ENCODE data around the gene IRF9. TPM values are rescaled to one million over a fixed set of nuclear protein-coding genes. Genes with fewer than 3 reads are reported as not detected.

Gene IRF9
- total RNA-seq, 2 donors from 2014 or later: 12.5 to 21.5 TPM

- Histone ChIP-seq H3K36me3 (replicated peaks in 1 of 2; ENCODE audit: insufficient read depth in 1 of 2, low read depth in 2 of 2) (peaks cover 6 to 22% of the 10 kb centered on the region in 2 donors), H3K27me3 (no peaks in the 10 kb centered on the region), H3K4me1 (peaks cover 9% of the 10 kb centered on the region), H3K27ac (no peak overlapping the region), H3K4me3 (no peak overlapping the region), H3K9me3 (no peaks in the 10 kb centered on the region)
- TF ChIP-seq CTCF (IDR thresholded peaks at IDR 0.05): no peak
- no peak for TF ChIP-seq POLR2A (IDR thresholded peaks at IDR 0.05)
- ATAC-seq (no peak), DNase-seq (peak in 1 of 4 donors; percentile 7)
- intact Hi-C loops (cut with DNase I): no loop called here
- WGBS, 2 donors: 92 to 93% methylated on average over 5 of the region's 5 CpGs
Measured at GRCh38 chr14:24207104-24207551, 46.1 kb downstream of the IRF9 start.

- WGBS, 2 donors: 100% methylated on average over 2 of the region's 2 CpGs
Measured at GRCh38 chr14:24207625-24208024, 46.6 kb downstream of the IRF9 start.

GRCh38 chr14:24211311-24211710 is 50.2 kb downstream of the IRF9 start:
- TF ChIP-seq CTCF (IDR thresholded peaks at IDR 0.05) (no peak), POLR2A (IDR thresholded peaks at IDR 0.05) (no peak)

More at GRCh38 chr14:24207625-24208024, 46.6 kb downstream of the IRF9 start:
- H3K4me3 ChIP-seq: no peak overlapping the region
- H3K27me3 ChIP-seq: no peaks in the 10 kb centered on the region
- peaks cover 14% of the 10 kb centered on the region for H3K4me1 ChIP-seq
- intact Hi-C loops (cut with DNase I): no loop called here
- H3K36me3 ChIP-seq (replicated peaks in 1 of 2; ENCODE audit: insufficient read depth in 1 of 2, low read depth in 2 of 2): peaks cover 6 to 22% of the 10 kb centered on the region in 2 donors
- no peaks in the 10 kb centered on the region for H3K9me3 ChIP-seq
- ATAC-seq: no peak
- DNase-seq: peak in 1 of 4 donors; percentile 7
- no peak for TF ChIP-seq POLR2A (IDR thresholded peaks at IDR 0.05)
- no peak for TF ChIP-seq CTCF (IDR thresholded peaks at IDR 0.05)
- no peak overlapping the region for H3K27ac ChIP-seq

GRCh38 chr14:24212924-24213865 is 52.1 kb downstream of the IRF9 start, which contains the start of gene CHMP4A:
Gene CHMP4A (minus strand): TSS chr14:24213488. CDS start chr14:24213439, 49 bp downstream.
- intact Hi-C loops (cut with DNase I): no loop called here
- Histone ChIP-seq H3K4me3 (peak within 1 kb of the TSS; percentile 39 to 60), H3K27me3 (no peaks in the 10 kb centered on the region), H3K4me1 (peaks cover 30% of the 10 kb centered on the region), H3K36me3 (replicated peaks in 1 of 2; ENCODE audit: insufficient read depth in 1 of 2, low read depth in 2 of 2) (peaks cover 0 to 15% of the 10 kb centered on the region in 2 donors), H3K27ac (peak within 1 kb of the TSS; percentile 86 to 97 (median 94)), H3K9me3 (no peaks in the 10 kb centered on the region)
- DNase-seq (peak; percentile 93 to 98 (median 94)), ATAC-seq (peak; percentile 90)
- peak; percentile 88 to 98 (median 98) for TF ChIP-seq POLR2A (IDR thresholded peaks at IDR 0.05)
- peak in 3 of 7 experiments; percentile 29 to 31 (median 30) for TF ChIP-seq CTCF (IDR thresholded peaks at IDR 0.05)
- WGBS, 2 donors: 1 to 9% methylated on average over 13 to 53 of the region's 53 CpGs

More at GRCh38 chr14:24211311-24211710, 50.2 kb downstream of the IRF9 start:
- Histone ChIP-seq H3K4me3 (no peak overlapping the region), H3K9me3 (no peaks in the 10 kb centered on the region), H3K4me1 (peaks cover 30% of the 10 kb centered on the region), H3K27ac (no peak overlapping the region), H3K36me3 (replicated peaks in 1 of 2; ENCODE audit: insufficient read depth in 1 of 2, low read depth in 2 of 2) (peaks cover 6 to 18% of the 10 kb centered on the region in 2 donors), H3K27me3 (no peaks in the 10 kb centered on the region)
- intact Hi-C loops (cut with DNase I): no loop called here
- 87 to 90% methylated on average over 6 of the region's 6 CpGs for WGBS, 2 donors
- ATAC-seq (no peak), DNase-seq (no peak)
